ENCODE data around the gene OBI1.

DNA sequence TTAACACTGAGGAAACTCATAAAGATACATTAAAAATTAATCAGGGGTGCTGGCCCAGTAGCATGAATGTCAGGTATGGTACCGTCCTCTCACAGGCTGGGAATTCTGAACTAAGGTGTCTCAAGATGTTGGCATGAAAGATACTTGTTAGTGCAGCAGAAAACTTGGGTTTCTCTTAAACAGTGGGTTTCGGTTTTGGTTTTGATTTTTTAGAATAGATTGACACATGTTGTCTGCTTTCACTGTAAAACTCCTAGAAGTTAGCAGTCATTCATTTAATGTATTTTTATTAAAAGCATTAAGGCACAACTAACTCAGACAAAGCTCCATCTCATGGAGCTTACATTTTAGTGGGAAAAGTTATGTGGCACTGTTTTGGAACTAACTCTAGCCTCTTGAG, 3.5 kb upstream of the OBI1 start:
- TF ChIP-seq CTCF (conservative IDR thresholded peaks at IDR 0.05; ENCODE audit: low read depth, low read length): no peak
- TF ChIP-seq EZH2phosphoT487 (IDR thresholded peaks at IDR 0.05; ENCODE audit: borderline replicate concordance, low read length): no peak

Data from PC-3 (cell line).